A673 (cell line): Measurements from ENCODE around the gene UBP1.

ENCODE experiments used
- EZH2 ChIP-seq: fragments of 200-600 bp; sonication (generic); IDR thresholded peaks from 2 replicates; pipeline ENCODE4 v1.6.1; 2017; ENCODE audit warnings: borderline replicate concordance, low read depth, mild to moderate bottlenecking, mixed read lengths, antibody characterized with exemption, low read length; ENCODE audit not compliant: poor library complexity, severe bottlenecking
- TF ChIP-seq, protein P1 (sequence below): fragments of 300-800, 200-600 bp; sonication (generic); conservative IDR thresholded peaks from 2 replicates; pipeline ENCODE4 v1.5.1; 2017; ENCODE audit warnings: low read depth, mild to moderate bottlenecking, antibody characterized with exemption, low read length, moderate library complexity, mixed read lengths

DNA sequence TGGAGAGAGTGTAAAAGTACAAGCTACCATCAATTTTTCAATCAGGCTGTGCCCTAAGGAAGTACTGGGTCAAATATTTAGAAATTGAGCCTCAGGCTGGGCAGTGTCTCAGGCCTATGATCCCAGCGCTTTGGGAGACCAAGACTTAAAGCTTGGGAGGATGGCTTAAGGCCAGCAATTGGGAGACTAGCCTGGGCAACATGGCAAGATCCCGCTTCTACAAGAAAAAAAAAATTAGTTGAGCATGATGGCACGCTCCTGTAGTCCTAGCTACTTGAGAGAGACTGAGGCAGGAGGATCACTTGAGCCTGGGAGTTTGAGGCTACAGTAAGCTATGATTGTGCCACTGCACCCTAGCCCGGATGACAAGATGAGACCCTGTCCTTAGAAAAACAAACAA is 2.0 kb upstream of the UBP1 start:
- TF ChIP-seq, protein P1, sequence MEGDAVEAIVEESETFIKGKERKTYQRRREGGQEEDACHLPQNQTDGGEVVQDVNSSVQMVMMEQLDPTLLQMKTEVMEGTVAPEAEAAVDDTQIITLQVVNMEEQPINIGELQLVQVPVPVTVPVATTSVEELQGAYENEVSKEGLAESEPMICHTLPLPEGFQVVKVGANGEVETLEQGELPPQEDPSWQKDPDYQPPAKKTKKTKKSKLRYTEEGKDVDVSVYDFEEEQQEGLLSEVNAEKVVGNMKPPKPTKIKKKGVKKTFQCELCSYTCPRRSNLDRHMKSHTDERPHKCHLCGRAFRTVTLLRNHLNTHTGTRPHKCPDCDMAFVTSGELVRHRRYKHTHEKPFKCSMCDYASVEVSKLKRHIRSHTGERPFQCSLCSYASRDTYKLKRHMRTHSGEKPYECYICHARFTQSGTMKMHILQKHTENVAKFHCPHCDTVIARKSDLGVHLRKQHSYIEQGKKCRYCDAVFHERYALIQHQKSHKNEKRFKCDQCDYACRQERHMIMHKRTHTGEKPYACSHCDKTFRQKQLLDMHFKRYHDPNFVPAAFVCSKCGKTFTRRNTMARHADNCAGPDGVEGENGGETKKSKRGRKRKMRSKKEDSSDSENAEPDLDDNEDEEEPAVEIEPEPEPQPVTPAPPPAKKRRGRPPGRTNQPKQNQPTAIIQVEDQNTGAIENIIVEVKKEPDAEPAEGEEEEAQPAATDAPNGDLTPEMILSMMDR, result no peak
- no peak for TF ChIP-seq EZH2
